Embryonic facial prominence (tissue), 1 donor: ENCODE results near the gene PARD3B.
"Not testable (repeated sequence)": the region's sequence is repeated elsewhere in the genome, so short reads cannot be mapped to it uniquely, and the experiment has no call there.

Source experiments
- DNase-seq: peaks from one replicate; pipeline ENCODE4 v3.0.0-alpha.2; 2016; ENCODE audit errors: extremely low spot score

The PARD3B gene

DNA sequence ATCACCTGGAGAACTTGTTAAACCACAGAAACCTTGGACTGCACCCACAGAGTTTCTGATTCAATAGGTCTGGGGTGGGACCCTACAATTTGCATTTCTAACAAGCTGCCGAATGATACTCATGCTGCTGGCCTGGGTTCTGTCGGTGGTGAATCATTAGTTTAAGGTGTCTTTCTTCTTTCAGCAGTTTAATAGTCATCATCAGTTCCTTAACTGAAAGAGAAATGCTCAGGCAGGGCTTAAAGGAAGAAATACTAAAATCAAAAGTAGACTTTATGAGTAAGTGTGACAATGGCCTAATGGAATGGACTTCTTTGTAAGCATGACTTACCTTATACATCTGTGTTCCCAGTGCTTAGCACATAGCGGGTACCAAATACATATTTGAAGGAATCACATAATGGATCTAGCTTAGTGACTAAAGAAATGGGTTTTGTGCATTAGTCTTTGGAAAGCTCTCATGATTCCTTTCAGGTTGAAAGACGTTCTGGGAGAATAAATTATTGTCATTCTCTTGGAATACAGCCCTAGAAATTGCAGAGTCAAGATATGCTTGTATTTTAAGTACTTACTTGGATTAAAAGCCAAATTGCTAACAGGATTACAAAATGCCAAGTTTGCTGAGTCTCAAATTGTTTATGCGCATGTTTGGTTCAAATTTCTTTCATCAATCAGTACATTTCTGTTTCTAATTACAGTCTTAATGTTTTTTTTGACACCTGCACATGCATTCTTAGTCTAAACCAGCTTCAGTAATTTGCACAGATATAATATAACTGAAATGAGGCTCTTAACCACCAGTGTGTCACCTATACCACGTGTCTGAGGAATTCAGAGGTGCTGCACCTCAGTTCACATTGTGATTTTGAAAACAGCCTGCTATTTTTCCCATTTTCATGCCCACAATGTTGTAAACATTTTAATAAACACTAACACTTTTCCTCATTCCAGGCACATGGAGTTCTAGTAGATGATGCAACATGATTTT, 916.7 kb downstream of the PARD3B start:
- no peak for DNase-seq

DNA sequence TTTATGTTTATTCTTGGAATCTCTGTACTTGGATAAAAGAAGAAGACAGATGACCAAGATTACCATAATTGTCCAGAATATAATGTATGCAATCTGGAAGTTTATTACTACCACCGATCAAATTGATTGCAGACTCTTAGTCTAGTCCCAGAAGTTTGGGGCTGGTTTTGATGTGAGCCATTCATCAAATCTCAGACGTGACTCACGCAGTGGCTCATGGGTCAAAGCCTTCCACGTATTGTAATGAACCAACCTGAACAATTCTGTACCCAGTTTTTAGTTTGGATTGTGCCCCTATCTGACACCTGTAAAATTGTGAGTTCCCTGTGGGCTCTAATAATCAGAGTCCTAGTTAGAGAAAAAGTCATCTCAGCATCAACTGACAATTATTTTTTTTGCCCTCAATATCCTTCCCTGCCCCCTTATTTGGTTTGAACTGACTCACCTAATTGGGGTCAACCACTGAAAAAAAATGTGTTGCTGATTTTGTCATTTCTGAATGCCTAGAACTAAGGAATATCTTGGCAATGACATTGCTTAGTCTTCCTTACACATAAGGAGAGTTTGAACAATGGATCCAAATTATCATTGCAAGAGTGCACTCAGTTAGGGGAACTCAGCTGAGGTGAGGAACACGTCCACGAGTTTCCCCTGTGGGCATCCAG, 917.5 kb downstream of the PARD3B start:
- no peak for DNase-seq

- DNase-seq = no peak
These were observed 918.3 kb downstream of the PARD3B start for GRCh38 chr2:205463466-205464025.

DNA sequence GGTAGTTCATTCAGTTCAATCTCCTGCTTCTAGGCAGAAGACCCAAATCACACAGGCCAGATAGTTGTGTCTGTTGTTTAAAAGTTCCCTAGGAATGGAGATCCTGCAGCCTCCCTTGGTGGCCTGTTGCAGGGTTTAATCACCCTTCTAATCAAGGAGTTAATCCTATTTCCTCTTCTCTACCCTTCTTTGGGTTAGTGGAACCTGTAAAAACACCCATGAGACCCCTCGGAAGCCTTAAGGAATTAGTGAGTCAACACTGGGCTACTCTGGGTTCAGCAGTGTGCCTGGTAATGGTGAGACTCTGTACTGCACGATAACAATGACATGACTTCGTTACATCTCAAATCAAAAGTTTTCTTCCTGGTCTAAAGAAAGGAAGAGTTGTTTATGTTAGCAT, 919.4 kb downstream of the PARD3B start:
- DNase-seq = no peak

DNA sequence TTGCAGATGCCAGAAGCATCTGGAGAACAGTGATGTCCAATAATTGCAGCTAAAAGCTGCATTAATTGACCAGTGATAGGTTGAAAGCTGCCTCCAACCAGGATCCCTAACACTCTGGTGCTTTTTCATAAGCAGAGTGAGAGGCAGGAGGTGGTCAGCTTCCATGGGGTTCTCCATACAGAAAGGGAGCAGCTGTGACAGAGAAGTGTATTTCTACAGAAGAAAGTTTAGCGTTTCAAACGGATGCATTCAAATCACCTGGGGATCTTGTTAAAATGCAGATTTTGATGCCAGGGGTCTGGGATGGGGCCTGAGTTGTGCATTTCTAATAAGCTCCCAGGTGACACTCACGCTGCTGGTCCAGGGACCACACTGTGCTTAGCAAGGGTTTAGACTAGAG, 920.5 kb downstream of the PARD3B start:
- no peak for DNase-seq

DNA sequence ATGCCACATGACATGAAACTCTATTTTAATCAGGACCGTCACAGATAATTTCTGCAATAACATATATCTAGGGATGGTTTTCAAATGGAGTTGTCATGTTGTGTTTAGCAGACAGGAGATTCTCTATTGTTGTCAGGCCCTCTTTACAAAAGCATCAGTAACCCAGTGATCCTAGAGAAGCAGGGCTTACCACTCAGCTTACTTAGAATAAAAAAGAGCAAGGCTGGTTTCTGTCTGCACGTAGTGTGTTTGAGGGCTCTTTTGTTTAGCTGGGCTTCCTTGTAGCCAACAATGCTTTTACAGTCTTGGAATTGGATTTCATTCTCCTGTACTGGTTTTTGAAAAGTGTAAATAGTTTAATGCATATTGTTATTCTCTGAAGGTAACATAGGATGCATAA, 926.5 kb downstream of the PARD3B start:
- DNase-seq = no peak

- no peak for DNase-seq
These were observed 928.5 kb downstream of the PARD3B start for GRCh38 chr2:205473791-205474190.

DNA sequence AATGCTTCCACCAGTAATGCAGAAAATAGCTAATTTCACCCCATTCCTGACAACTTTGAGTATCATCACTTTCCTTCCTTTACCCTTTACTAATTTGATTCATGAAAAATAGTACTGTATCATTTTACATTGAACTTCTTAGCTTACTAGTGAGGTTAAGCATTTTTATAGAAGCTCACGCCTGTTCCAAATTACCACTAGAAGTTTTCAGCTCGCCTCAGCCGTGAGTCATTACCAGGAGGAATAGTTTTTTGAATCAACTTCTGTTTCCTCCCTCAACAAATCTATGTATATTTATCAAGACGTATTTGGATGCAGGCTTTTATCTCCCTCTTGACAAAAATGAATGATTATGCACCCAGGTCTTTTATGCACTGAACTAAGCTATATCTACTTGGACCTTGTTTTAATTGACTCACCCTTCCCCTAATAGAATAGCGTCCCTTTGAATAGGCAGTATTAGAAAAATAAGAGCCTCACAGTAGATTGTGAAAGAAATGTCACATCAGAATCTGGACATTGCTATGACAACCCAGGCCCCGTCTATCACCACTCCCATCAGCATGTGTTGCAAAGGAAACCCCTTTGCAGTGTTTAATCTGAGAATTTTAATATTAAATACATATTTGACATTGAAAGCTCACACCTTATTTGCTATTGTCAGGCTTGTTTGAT, 929.6 kb downstream of the PARD3B start:
- DNase-seq = no peak

DNA sequence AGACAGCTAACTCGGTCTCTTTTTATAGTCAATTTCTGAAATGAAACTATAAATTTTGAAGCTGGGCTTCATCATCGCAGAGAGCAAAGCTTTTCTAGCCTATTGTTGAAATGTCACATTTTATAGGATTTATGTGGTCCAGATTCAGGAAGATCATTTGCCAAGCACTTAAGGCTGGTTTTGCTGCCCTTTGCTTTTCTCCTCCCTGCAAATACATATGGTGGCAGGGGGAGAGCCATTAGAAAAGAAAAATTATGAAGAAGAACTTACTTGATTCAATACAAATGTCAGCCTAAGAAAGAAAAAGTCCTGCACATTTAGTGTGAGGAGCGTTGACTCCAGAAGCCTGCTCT, 930.1 kb downstream of the PARD3B start:
- no peak for DNase-seq

DNA sequence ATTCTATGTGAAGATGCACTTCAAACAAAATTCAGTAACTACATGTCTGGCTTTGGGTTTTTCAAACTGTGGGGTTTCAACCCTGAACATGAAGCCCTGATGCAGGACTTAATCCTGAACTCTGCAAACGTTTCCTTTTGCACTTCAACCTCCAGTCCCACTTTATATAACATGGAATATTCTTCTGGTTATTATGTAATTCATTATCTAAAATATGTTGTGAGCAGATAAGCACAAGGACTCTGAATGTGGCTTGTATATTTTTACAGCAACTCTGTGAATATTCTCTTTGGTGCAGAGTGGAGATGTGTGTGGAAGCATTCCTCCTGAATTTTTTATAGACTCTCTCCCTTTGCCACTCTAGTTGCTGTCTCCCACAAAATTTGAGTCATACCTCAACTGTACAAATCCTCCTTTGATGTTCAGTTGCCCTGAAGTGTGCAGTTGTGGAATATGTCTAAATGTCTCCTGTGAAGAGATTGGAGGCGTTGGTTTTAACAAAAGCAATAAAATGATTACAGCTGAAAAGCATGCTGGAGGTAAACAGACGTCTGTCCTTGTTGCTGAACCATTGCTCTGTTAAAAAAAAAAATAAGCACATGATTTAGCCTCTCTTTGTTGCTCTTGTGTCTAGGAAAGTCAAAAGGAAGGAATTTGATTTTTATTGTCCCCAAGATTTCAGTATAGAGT, 931.9 kb downstream of the PARD3B start:
- DNase-seq = no peak

- DNase-seq = no peak
These were observed 936.6 kb downstream of the PARD3B start for GRCh38 chr2:205481861-205482260.

- DNase-seq = no peak
These were observed 937.3 kb downstream of the PARD3B start for GRCh38 chr2:205482399-205483081.

DNA sequence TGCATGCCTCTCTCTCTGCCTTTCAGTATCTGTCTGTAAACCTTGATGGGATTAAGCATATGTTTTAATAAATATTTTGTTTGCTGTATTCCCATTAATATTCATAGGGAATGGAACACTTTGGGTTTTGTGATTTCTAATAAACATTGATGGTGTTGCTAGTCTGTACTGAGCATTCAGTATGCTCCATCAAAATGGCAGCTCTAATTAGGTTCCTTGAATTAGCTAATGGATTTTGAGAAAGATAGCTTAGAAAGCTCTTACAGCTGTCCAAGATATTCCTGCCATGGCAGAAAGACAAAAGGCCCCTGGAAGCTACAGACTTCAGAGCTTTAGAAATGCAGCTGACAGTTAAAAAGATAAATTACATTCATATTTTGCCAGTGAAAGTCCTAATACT, 937.8 kb downstream of the PARD3B start:
- no peak for DNase-seq

GRCh38 chr2:205484215-205484614, 938.9 kb downstream of the PARD3B start:
- DNase-seq = no peak

- DNase-seq = no peak
These were observed 939.5 kb downstream of the PARD3B start for GRCh38 chr2:205484764-205485163.

- DNase-seq = not testable (repeated sequence)
These were observed 948.3 kb downstream of the PARD3B start for GRCh38 chr2:205493528-205493927.

GRCh38 chr2:205494537-205495235, 949.4 kb downstream of the PARD3B start:
- DNase-seq = no peak

GRCh38 chr2:205495819-205496218, 950.5 kb downstream of the PARD3B start:
- no peak for DNase-seq

- no peak for DNase-seq
These were observed 951.1 kb downstream of the PARD3B start for GRCh38 chr2:205496370-205496769.

DNA sequence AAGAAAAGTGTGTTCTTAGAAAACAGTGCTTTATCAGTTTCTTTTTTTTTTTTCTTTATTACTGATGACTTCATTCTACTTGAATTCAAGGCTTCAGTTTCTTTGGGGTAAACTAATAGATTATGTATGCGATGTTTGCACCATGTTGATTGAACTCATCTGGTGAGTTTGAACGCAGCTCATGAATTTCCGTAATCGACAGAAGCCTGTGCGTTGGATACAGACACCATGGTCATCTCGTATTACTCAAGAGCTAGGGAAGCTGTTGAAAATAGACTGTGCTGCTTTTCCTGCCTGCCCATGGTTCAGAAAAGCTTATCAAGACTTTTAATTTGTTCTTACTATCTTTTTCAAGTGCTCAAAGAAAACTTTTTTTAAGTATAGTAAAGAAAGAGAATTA, 951.5 kb downstream of the PARD3B start:
- no peak for DNase-seq
